GM19468 (cell line): ENCODE measurements around the gene KRTAP10-7.
"Not testable (repeated sequence)": the region's sequence is repeated elsewhere in the genome, so short reads cannot be mapped to it uniquely, and the experiment has no call there.

Experiments
- ATAC-seq: cut with Tn5 transposase; IDR thresholded peaks from one replicate; pipeline ENCODE4 v1.9.1; 2021; ENCODE audit warnings: mild to moderate bottlenecking, moderate library complexity, moderate number of reproducible peaks; ENCODE audit not compliant: unreplicated experiment; ENCODE audit errors: extremely low read depth

The KRTAP10-7 gene

GRCh38 chr21:44571296-44571695 lies 29.1 kb upstream of the KRTAP10-7 start:
- ATAC-seq = no peak

- ATAC-seq = no peak
Observed at GRCh38 chr21:44571844-44572782, 28.3 kb upstream of the KRTAP10-7 start.

DNA sequence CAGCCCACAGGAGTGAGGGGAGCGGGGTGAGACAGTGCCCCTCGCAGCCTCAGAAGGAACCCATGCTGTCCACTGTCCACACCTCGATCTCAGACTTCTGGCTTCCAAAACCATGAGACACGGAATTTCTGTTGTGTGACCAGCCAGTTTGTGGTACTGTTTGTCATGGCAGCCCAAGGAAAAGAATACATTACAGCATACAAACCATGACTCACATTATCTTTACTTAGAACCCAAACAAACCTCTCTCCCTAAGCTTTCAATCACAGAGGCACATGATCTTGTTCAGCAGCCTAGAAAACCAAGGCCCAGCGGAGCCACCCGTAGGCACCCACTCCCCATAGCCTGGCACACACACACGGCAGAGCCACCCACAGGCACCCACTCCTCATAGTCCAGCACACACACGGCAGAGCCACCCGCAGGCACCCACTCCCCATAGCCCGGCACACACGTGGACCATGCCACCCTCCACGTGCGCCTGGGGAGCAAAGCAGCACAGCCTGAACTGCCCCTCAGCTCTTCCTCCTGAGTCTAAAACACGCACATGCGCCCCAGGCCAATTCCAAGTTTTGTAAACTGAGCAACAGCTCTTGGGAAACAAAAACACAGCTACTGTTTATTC lies 27.3 kb upstream of the KRTAP10-7 start:
- no peak for ATAC-seq

GRCh38 chr21:44573630-44574456 lies 26.6 kb upstream of the KRTAP10-7 start, which contains the start of gene KRTAP10-4:
Gene KRTAP10-4, plus strand, starts transcription at chr21:44573729. Its CDS starts 30 bp downstream, at chr21:44573759.
- not testable (repeated sequence) for ATAC-seq

DNA sequence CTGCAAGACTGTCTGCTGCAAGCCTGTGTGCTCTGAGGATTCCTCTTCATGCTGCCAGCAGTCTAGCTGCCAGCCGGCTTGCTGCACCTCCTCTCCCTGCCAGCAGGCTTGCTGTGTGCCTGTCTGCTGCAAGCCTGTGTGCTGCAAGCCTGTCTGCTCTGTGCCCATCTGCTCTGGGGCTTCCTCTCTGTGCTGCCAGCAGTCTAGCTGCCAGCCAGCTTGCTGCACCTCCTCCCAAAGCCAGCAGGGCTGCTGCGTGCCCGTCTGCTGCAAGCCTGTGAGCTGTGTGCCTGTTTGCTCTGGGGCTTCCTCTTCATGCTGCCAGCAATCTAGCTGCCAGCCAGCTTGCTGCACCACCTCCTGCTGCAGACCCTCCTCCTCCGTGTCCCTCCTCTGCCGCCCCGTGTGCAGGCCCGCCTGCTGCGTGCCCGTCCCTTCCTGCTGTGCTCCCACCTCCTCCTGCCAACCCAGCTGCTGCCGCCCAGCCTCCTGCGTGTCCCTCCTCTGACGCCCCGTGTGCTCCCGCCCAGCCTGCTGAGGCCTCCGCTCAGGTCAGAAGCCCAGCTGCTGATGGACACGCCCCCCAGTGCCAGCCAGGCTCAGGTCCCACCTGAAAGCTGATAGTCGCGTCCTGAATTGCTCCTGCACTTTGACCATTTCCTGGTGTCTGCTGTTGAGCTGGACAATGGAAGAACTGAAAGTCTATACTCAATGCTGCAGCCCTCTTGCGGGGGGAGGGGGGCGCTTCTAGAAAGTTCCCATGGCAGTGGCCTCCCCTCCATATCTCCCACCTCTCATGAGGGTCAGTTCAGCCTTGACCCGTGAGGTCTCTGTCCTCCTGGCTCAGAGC lies 25.7 kb upstream of the KRTAP10-7 start:
- no peak for ATAC-seq

DNA sequence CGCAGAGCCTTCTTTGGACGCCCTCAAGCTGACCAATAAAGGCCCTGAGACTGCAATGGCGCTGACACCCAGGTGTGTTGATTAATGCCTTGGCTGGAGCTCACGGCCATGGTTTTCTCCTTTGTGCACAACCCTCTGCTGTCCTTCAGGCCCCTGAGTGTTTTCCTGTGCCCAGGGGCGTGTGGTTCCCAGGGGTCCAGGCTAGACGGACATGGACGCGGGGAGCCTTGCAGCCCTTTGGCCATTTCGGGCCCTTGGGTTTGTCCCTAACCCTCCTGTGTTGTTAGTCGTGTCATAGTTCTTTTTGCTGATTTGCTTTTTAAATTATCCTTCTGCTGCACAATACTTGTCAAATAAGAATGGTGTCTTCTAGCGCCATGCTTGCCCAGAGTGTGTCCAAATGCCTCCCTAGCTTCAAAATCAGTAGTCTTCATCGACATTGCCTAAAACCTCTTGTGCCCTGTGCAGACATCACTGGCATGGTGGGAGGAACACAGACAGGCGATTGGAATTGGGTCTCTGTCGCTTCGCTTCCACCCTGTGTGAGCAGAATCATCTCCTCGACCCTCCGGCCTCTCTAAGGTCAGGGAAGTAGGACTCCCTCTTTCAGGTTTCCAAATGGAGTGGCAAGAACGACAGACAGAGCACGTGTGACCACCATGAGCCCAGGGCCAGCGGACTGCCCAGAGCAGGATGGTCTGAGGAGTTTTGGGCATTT lies 24.9 kb upstream of the KRTAP10-7 start:
- ATAC-seq = no peak

DNA sequence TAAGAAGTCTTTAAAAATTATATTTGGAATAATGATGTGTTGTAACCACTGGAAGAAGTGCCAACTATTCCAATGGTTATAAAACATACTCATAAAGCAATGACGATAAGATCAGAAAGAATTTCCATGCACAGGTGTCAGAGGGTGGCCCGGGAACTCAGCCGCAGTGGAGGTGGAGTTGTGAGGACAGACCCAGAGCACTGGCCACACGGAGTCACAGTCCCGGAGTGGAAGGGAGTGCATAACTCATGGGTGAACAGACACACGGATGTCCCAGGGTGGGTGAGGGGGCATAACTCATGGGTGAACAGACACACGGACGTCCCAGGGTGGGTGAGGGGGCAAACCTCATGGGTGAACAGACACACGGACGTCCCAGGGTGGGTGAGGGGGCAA lies 24.4 kb upstream of the KRTAP10-7 start:
- no peak for ATAC-seq

GRCh38 chr21:44578371-44579055 lies 21.9 kb upstream of the KRTAP10-7 start:
- ATAC-seq = no peak

- no peak for ATAC-seq
Observed at GRCh38 chr21:44579056-44579832, 21.2 kb upstream of the KRTAP10-7 start.

GRCh38 chr21:44579833-44580144 lies 20.6 kb upstream of the KRTAP10-7 start:
- no peak for ATAC-seq

- ATAC-seq = not testable (repeated sequence)
Observed at GRCh38 chr21:44580231-44580821, 20.1 kb upstream of the KRTAP10-7 start, which contains the start of gene KRTAP10-5. Gene KRTAP10-5, minus strand, starts transcription at chr21:44580604. Its CDS starts 26 bp downstream, at chr21:44580578.

DNA sequence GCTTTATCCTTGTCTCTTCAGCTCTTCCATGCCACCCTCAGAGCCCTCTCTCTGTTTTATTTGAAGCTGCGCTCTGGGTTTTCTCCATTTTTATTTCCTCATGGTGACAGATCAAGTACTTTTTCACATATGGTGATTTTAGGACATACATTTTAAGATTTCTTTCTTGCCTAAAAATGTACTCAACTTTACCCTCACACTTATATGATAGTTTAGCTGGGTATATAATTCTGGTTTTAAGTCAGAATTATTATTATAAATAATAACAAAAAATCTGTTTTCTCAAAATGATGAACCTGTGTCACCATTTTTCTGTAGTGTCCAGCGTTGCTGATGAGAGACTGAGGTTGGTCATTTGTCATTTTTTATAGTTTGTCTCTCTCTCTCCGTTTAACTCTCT lies 19.2 kb upstream of the KRTAP10-7 start:
- ATAC-seq = no peak

GRCh38 chr21:44582055-44582454 lies 18.3 kb upstream of the KRTAP10-7 start:
- ATAC-seq = no peak

- no peak for ATAC-seq
Observed at GRCh38 chr21:44583089-44583799, 17.2 kb upstream of the KRTAP10-7 start.

GRCh38 chr21:44583800-44584147 lies 16.6 kb upstream of the KRTAP10-7 start:
- no peak for ATAC-seq

GRCh38 chr21:44585892-44586291 lies 14.5 kb upstream of the KRTAP10-7 start:
- no peak for ATAC-seq

GRCh38 chr21:44589094-44589493 lies 11.3 kb upstream of the KRTAP10-7 start:
- no peak for ATAC-seq
